DND-41 (cell line): ENCODE data around the gene LIF.

Source experiments
- ATAC-seq: fragments of 200-7000 bp; cut with Tn5 transposase; 3 replicates; pipeline ENCODE4 v1.9.1; 2021; ENCODE audit warnings: low read depth; ENCODE audit not compliant: insufficient read depth
- DNase-seq: peaks from one replicate; pipeline ENCODE4 v3.0.0-alpha.2; 2020
- H2AFZ ChIP-seq: 2 replicates; pipeline ENCODE4 v1.6.0; 2012; ENCODE audit warnings: low read depth, low read length
- H3K27ac ChIP-seq: 2 replicates; pipeline ENCODE4 v1.5.1; 2012; ENCODE audit warnings: low read length, inconsistent platforms
- H3K27me3 ChIP-seq: fragments of 200-600 bp; sonication (generic); 2 replicates; pipeline ENCODE4 v1.6.0; 2012; ENCODE audit warnings: low read length, mild to moderate bottlenecking, inconsistent platforms; ENCODE audit not compliant: insufficient read depth, poor library complexity
- H3K36me3 ChIP-seq: 2 replicates; pipeline ENCODE4 v1.5.1; 2012; ENCODE audit warnings: low read length, inconsistent platforms; ENCODE audit not compliant: insufficient read depth
- H3K4me1 ChIP-seq: 2 replicates; pipeline ENCODE4 v1.5.1; 2012; ENCODE audit warnings: mild to moderate bottlenecking, low read length; ENCODE audit not compliant: insufficient read depth
- H3K4me2 ChIP-seq: 2 replicates; pipeline ENCODE4 v1.6.0; 2012; ENCODE audit warnings: mild to moderate bottlenecking, moderate library complexity, low read length, inconsistent platforms; ENCODE audit not compliant: insufficient read depth
- H3K4me3 ChIP-seq, 2 experiments: fragments of 200-600 bp in 1 of 2; shearing (Covaris generic) in 1 of 2; 2 replicates each; pipeline ENCODE4 v1.5.1; 2012 to 2016; ENCODE audit warnings: inconsistent platforms in 2 of 2, low read length in 2 of 2, mild to moderate bottlenecking in 2 of 2, low read depth in 1 of 2, moderate library complexity in 1 of 2
- H3K79me2 ChIP-seq: 2 replicates; pipeline ENCODE4 v1.6.0; 2012; ENCODE audit warnings: low read length, inconsistent platforms; ENCODE audit not compliant: insufficient read depth
- H3K9ac ChIP-seq: 2 replicates; pipeline ENCODE4 v1.6.0; 2012; ENCODE audit warnings: low read depth, mild to moderate bottlenecking, inconsistent platforms, low read length, moderate library complexity
- H3K9me3 ChIP-seq: 2 replicates; pipeline ENCODE4 v1.5.1; 2012; ENCODE audit warnings: low read length, moderate library complexity, mild to moderate bottlenecking, inconsistent platforms; ENCODE audit not compliant: insufficient read depth, severe bottlenecking
- H4K20me1 ChIP-seq: 2 replicates; pipeline ENCODE4 v1.6.0; 2012; ENCODE audit warnings: low read length; ENCODE audit not compliant: insufficient read depth
- CTCF ChIP-seq: IDR thresholded peaks from 2 replicates; pipeline ENCODE4 v1.5.1; 2012; ENCODE audit warnings: borderline replicate concordance, low read length, moderate library complexity, mild to moderate bottlenecking; ENCODE audit not compliant: poor library complexity, severe bottlenecking; ENCODE audit errors: extremely low read depth
- EZH2 ChIP-seq: IDR thresholded peaks from 3 replicates; pipeline ENCODE4 v1.6.1; 2012; ENCODE audit warnings: borderline replicate concordance, low read depth, mild to moderate bottlenecking, moderate library complexity, low read length, inconsistent platforms; ENCODE audit not compliant: severe bottlenecking

Gene LIF

GRCh38 chr22:30254314-30254713, 7.8 kb upstream of the LIF start:
- Histone ChIP-seq H2AFZ (no peak overlapping the region), H3K9me3 (no peaks in the 10 kb centered on the region), H3K79me2 (no peaks in the 10 kb centered on the region), H3K27ac (no peak overlapping the region), H3K27me3 (no peaks in the 10 kb centered on the region), H3K9ac (no peak overlapping the region), H4K20me1 (no peaks in the 10 kb centered on the region), H3K4me2 (no peak overlapping the region), H3K4me1 (peaks cover 11% of the 10 kb centered on the region), H3K4me3 (no peak overlapping the region), H3K36me3 (no peaks in the 10 kb centered on the region)
- TF ChIP-seq EZH2 (no peak), CTCF (no peak)
- no peak for DNase-seq
- no peak for ATAC-seq

GRCh38 chr22:30253205-30253852, 6.8 kb upstream of the LIF start:
- Histone ChIP-seq H3K4me1 (peaks cover 17% of the 10 kb centered on the region), H3K27me3 (no peaks in the 10 kb centered on the region), H3K36me3 (no peaks in the 10 kb centered on the region), H2AFZ (no peak overlapping the region), H3K79me2 (no peaks in the 10 kb centered on the region), H3K27ac (peak overlapping the region; percentile 46; the same call in 1 of the 2 replicates), H3K4me2 (no peak overlapping the region), H3K9ac (no peak overlapping the region), H3K9me3 (no peaks in the 10 kb centered on the region), H4K20me1 (no peaks in the 10 kb centered on the region), H3K4me3 (no peak overlapping the region)
- peak; percentile 15; the same call in 1 of the 3 replicates for ATAC-seq
- DNase-seq, result peak; percentile 44
- no peak for TF ChIP-seq CTCF
- TF ChIP-seq EZH2, result no peak

- Histone ChIP-seq H3K9ac (no peak overlapping the region), H3K79me2 (no peaks in the 10 kb centered on the region), H3K36me3 (no peaks in the 10 kb centered on the region), H4K20me1 (no peaks in the 10 kb centered on the region), H3K4me1 (peaks cover 21% of the 10 kb centered on the region), H2AFZ (no peak overlapping the region), H3K27ac (peak overlapping the region; percentile 46), H3K27me3 (no peaks in the 10 kb centered on the region), H3K4me3 (no peak overlapping the region), H3K4me2 (no peak overlapping the region), H3K9me3 (no peaks in the 10 kb centered on the region)
- TF ChIP-seq CTCF (no peak), EZH2 (no peak)
- DNase-seq, result no peak
- ATAC-seq, result peak; percentile 46
Measured at GRCh38 chr22:30252411-30253204, 6.0 kb upstream of the LIF start.
